Caco-2 (cell line): Measurements from ENCODE around the gene KIRREL3. TPM values are rescaled to one million over a fixed set of nuclear protein-coding genes. Genes with fewer than 3 reads are reported as not detected.

Experiments used
- BruUV-seq: library from RNA; stranded (reverse); fragments of 400-500 nt; replicated peaks from 2 replicates; lab custom pipeline; 2021; lab: Mats Ljungman, UMichigan
- CTCF ChIA-PET: fragments of 300-600 bp; sonication (Branson Sonifier 250); formaldehyde crosslinking; loops from one replicate; lab custom pipeline; 2022; ENCODE audit warnings: antibody characterized with exemption; lab: Charles Lee
- POLR2A ChIA-PET: fragments of 300-600 bp; sonication (Branson Sonifier 250); formaldehyde crosslinking; loops from one replicate; lab custom pipeline; 2022; ENCODE audit warnings: antibody characterized with exemption; lab: Charles Lee
- DNase-seq, 2 experiments: peaks; one replicate each; pipeline versions ENCODE4 v3.0.0 to v3.0.0-alpha.2; 2020 to 2022
- H3K27me3 ChIP-seq: replicated peaks from 2 replicates; pipeline ENCODE4 v1.6.0; 2011; ENCODE audit warnings: low read length; ENCODE audit not compliant: control insufficient read depth, insufficient read depth
- H3K36me3 ChIP-seq: 2 replicates; pipeline ENCODE4 v1.5.1; 2011; ENCODE audit warnings: low read length; ENCODE audit not compliant: control insufficient read depth, insufficient read depth
- H3K4me1 ChIP-seq: fragments of 250-450 bp; sonication (Bioruptor Pico); 2 replicates; pipeline ENCODE4 v1.5.1; 2020; ENCODE audit warnings: mild to moderate bottlenecking
- H3K4me3 ChIP-seq: 2 replicates; pipeline ENCODE4 v1.5.1; 2011; ENCODE audit warnings: low read depth, mild to moderate bottlenecking, control low read depth, low read length
- H3K9me3 ChIP-seq: fragments of 250-450 bp; sonication (Bioruptor Pico); 2 replicates; pipeline ENCODE4 v1.5.1; 2020; ENCODE audit warnings: mild to moderate bottlenecking, moderate library complexity
- H3K27ac Mint-ChIP-seq: one replicate; pipeline ENCODE4 v1.8.0; 2022; ENCODE audit warnings: mixed read lengths; ENCODE audit not compliant: unreplicated experiment
- H3K27me3 Mint-ChIP-seq: one replicate; pipeline ENCODE4 v1.8.0; 2022; ENCODE audit warnings: mixed read lengths; ENCODE audit not compliant: insufficient read depth, unreplicated experiment
- H3K36me3 Mint-ChIP-seq: one replicate; pipeline ENCODE4 v1.8.0; 2022; ENCODE audit warnings: mild to moderate bottlenecking, mixed read lengths; ENCODE audit not compliant: insufficient read depth, unreplicated experiment
- H3K4me1 Mint-ChIP-seq: one replicate; pipeline ENCODE4 v1.8.0; 2022; ENCODE audit warnings: low read depth, mixed read lengths; ENCODE audit not compliant: unreplicated experiment
- H3K4me3 Mint-ChIP-seq: one replicate; pipeline ENCODE4 v1.8.0; 2022; ENCODE audit warnings: mild to moderate bottlenecking, moderate library complexity, mixed read lengths; ENCODE audit not compliant: unreplicated experiment
- H3K9me3 Mint-ChIP-seq: one replicate; pipeline ENCODE4 v1.8.0; 2022; ENCODE audit warnings: mixed read lengths; ENCODE audit not compliant: unreplicated experiment
- intact Hi-C: fragments of 100-400 bp; cut with micrococcal nuclease; formaldehyde crosslinking; loops from one replicate; pipeline ENCODE4 v1.10.0; 2022; ENCODE audit not compliant: unreplicated experiment
- total RNA-seq: library from RNA; stranded (reverse); gene quantifications from 2 replicates; pipeline ENCODE4 v1.2.3, GENCODE V29; 2022
- TF ChIP-seq, protein P1 (sequence below), 2 experiments: fragments of 200-600 bp in 1 of 2; IDR thresholded peaks; 1 replicate in 1 of 2; 2 replicates in 1 of 2; pipeline versions ENCODE4 v1.5.1 to v1.8.0; 2011 to 2022; ENCODE audit warnings: antibody characterized with exemption in 1 of 2, control low read depth in 1 of 2, inconsistent platforms in 1 of 2, low read depth in 1 of 2, low read length in 1 of 2, mild to moderate bottlenecking in 1 of 2, moderate library complexity in 1 of 2; ENCODE audit not compliant: insufficient read depth in 1 of 2, severe bottlenecking in 1 of 2, unreplicated experiment in 1 of 2

The KIRREL3 gene
- total RNA-seq, 1 experiment from 2014 or later, result not detected

DNA sequence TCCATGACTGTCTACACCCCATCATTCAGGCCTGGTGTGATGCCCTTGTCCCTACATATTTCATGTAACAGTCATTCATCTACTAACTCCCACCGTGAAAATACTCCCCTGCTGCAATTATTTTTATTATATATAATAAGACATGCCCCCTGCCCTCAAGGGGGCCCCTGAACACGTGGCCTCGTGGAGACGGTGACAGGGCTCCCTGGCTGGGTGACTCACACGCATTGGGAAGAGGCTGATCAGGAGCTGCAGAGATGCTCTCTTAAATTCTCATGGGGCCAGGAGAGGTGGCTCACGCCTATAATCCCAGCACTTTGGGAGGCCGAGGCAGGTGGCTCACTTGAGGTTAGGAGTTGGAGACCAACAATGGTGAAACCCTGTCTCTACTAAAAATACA, 556.5 kb downstream of the KIRREL3 start:
- no peaks in the 10 kb centered on the region for H3K36me3 Mint-ChIP-seq
- no peaks in the 10 kb centered on the region for H3K9me3 ChIP-seq
- H3K9me3 Mint-ChIP-seq, result no peaks in the 10 kb centered on the region
- no peaks in the 10 kb centered on the region; the same call in 1 of the 2 replicates for H3K4me1 ChIP-seq
- H3K4me1 Mint-ChIP-seq, result peaks cover 7% of the 10 kb centered on the region
- CTCF ChIA-PET, result interaction anchor here (1.4 to 4.0 kb wide), 2 partner anchors 36 to 902 kb away, joined by 3 to 84 read pairs; no protein-coding TSS in a partner anchor
- no peak overlapping the region for H3K4me3 ChIP-seq
- POLR2A ChIA-PET, result no interaction called here
- TF ChIP-seq, protein P1, sequence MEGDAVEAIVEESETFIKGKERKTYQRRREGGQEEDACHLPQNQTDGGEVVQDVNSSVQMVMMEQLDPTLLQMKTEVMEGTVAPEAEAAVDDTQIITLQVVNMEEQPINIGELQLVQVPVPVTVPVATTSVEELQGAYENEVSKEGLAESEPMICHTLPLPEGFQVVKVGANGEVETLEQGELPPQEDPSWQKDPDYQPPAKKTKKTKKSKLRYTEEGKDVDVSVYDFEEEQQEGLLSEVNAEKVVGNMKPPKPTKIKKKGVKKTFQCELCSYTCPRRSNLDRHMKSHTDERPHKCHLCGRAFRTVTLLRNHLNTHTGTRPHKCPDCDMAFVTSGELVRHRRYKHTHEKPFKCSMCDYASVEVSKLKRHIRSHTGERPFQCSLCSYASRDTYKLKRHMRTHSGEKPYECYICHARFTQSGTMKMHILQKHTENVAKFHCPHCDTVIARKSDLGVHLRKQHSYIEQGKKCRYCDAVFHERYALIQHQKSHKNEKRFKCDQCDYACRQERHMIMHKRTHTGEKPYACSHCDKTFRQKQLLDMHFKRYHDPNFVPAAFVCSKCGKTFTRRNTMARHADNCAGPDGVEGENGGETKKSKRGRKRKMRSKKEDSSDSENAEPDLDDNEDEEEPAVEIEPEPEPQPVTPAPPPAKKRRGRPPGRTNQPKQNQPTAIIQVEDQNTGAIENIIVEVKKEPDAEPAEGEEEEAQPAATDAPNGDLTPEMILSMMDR (IDR thresholded peaks at IDR 0.05; ENCODE audit: insufficient read depth in 1 of 2, low read depth in 1 of 2, low read length in 1 of 2, severe bottlenecking in 1 of 2, unreplicated experiment in 1 of 2), result no peak
- H3K4me3 Mint-ChIP-seq, result no peak overlapping the region
- H3K27ac Mint-ChIP-seq, result no peak overlapping the region
- H3K27me3 ChIP-seq, result peaks cover 4% of the 10 kb centered on the region
- DNase-seq, result no peak
- BruUV-seq, result no TSS peak
- no peaks in the 10 kb centered on the region for H3K36me3 ChIP-seq
- intact Hi-C loops, result loop anchor here (5.0 kb wide), 3 partner anchors 118 to 1713 kb away; no protein-coding TSS in a partner anchor
- peaks cover 49% of the 10 kb centered on the region for H3K27me3 Mint-ChIP-seq

DNA sequence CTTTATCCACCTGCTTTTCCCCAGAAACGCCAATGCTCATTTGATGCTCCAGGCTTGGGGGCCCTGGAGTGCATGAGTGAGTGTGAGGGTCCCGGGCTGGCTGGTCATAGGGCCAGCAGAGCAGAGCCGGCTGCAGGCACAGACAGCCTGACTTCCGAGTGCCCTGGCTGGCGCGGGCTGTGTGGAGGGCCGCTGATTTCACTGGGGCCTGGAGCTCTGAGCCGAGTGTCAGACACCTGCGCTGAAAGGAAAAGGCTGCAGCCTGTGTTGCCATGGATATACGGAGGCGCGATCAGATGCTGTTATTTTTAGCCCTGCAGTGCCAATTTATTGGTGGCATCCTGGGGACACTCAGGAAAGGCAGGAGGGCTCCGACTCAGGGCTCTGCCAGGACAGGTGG, 557.5 kb downstream of the KIRREL3 start:
- intact Hi-C loops, result loop anchor here (5.0 kb wide), 3 partner anchors 119 to 1714 kb away; no protein-coding TSS in a partner anchor
- H3K9me3 ChIP-seq, result no peaks in the 10 kb centered on the region
- H3K4me1 ChIP-seq, result no peaks in the 10 kb centered on the region; the same call in 1 of the 2 replicates
- Mint-ChIP-seq H3K27me3 (peaks cover 49% of the 10 kb centered on the region), H3K9me3 (no peaks in the 10 kb centered on the region), H3K36me3 (no peaks in the 10 kb centered on the region), H3K27ac (no peak overlapping the region), H3K4me1 (peaks cover 7% of the 10 kb centered on the region), H3K4me3 (no peak overlapping the region)
- no peaks in the 10 kb centered on the region for H3K36me3 ChIP-seq
- POLR2A ChIA-PET, result no interaction called here
- H3K4me3 ChIP-seq, result no peak overlapping the region
- BruUV-seq, result no TSS peak
- DNase-seq, result no peak
- CTCF ChIA-PET, result interaction anchor here (1.4 to 4.0 kb wide), 3 partner anchors 37 to 903 kb away, joined by 3 to 84 read pairs (median 7); no protein-coding TSS in a partner anchor
- H3K27me3 ChIP-seq, result peaks cover 4% of the 10 kb centered on the region
- TF ChIP-seq, protein P1 (IDR thresholded peaks at IDR 0.05; ENCODE audit: insufficient read depth in 1 of 2, low read depth in 1 of 2, low read length in 1 of 2, severe bottlenecking in 1 of 2, unreplicated experiment in 1 of 2), result no peak

DNA sequence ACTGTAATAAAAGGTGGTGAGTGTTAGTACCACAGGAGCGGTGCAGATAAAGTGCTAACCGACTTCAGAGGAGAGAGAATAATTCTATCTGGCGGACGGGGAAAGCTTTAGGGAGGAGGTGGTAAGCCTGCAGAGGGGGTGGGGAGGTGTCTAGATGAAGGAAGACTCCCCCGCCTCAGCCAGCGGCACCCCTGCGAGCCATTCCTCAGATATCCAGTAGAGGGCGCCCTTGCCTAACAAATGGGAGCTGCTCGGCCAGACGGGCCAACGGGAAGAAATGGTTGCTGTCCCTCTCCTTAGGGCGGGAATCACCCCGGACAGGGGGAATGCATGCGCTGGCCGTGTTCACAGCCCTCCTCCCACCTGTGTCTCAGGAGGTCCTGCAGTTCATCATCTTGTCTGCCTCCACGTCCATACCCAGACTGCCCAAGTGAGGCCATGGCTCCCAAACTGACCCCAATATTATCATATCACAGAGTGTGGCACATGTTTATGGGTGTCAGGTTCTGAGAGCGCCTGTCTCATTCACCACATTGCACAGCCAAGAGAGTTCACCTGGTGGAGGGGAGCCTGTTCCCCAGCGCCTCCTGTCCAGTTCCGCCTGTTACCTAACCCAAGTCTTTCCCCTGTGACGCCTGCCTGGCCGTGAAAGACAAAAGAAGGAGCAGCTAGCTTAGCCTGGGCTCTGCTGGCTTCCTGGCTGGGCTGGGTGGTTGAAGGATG, 559.6 kb downstream of the KIRREL3 start:
- Histone ChIP-seq H3K4me3 (no peak overlapping the region), H3K36me3 (no peaks in the 10 kb centered on the region), H3K4me1 (no peaks in the 10 kb centered on the region; the same call in 1 of the 2 replicates), H3K27me3 (peaks cover 4% of the 10 kb centered on the region), H3K9me3 (no peaks in the 10 kb centered on the region)
- DNase-seq, result peak; percentile 88 to 94
- ChIA-PET POLR2A (interaction anchor here (0.6 kb wide), 1 partner anchor 49 kb away, joined by 7 read pairs; no protein-coding TSS in a partner anchor), CTCF (interaction anchor here (0.5 to 4.0 kb wide), 23 partner anchors 10 to 1053 kb away, joined by 3 to 84 read pairs (median 3); partner anchors contain the start of gene DCPS)
- intact Hi-C loops, result loop anchor here (1.0 to 5.0 kb wide), 10 partner anchors 39 to 1716 kb away; no protein-coding TSS in a partner anchor
- Mint-ChIP-seq H3K27me3 (peaks cover 35% of the 10 kb centered on the region), H3K4me3 (no peak overlapping the region), H3K4me1 (peaks cover 7% of the 10 kb centered on the region), H3K9me3 (no peaks in the 10 kb centered on the region), H3K36me3 (no peaks in the 10 kb centered on the region), H3K27ac (no peak overlapping the region)
- TF ChIP-seq, protein P1 (IDR thresholded peaks at IDR 0.05; ENCODE audit: insufficient read depth in 1 of 2, low read depth in 1 of 2, low read length in 1 of 2, severe bottlenecking in 1 of 2, unreplicated experiment in 1 of 2), result peak; percentile 98 to 99
- no TSS peak for BruUV-seq
